ENCODE results near the gene LPCAT2. TPM values are rescaled to one million over a fixed set of nuclear protein-coding genes. Genes with fewer than 3 reads are reported as not detected.

LPCAT2 gene
- total and polyA plus RNA-seq, 8 donors, result 16.0 to 30.9 (median 22.9) TPM

GRCh38 chr16:55488306-55488705 lies 20.6 kb upstream of the LPCAT2 start:
- Histone ChIP-seq H3K9me3 (no peaks in the 10 kb centered on the region), H3K4me1 (no peaks in the 10 kb centered on the region), H3K27me3 (no peaks in the 10 kb centered on the region), H3K4me3 (no peak overlapping the region), H3K36me3 (peaks cover 0 to 6% of the 10 kb centered on the region in 2 donors), H3K27ac (peak overlapping the region in 1 of 2 donors; percentile 74)
- intact Hi-C loops (cut with DNase I), result no loop called here
- no peak for TF ChIP-seq CTCF (IDR thresholded peaks at IDR 0.05)
- ATAC-seq (no peak), DNase-seq (no peak)

- no peaks in the 10 kb centered on the region for H3K27me3 ChIP-seq
- ATAC-seq (no peak), DNase-seq (no peak)
- TF ChIP-seq CTCF (IDR thresholded peaks at IDR 0.05), result no peak
- intact Hi-C loops (cut with DNase I), result no loop called here
- no peak overlapping the region for H3K4me3 ChIP-seq
- H3K9me3 ChIP-seq, result no peaks in the 10 kb centered on the region
- H3K4me1 ChIP-seq, result no peaks in the 10 kb centered on the region
- H3K27ac ChIP-seq, result no peak overlapping the region
- H3K36me3 ChIP-seq, result peaks cover 0 to 6% of the 10 kb centered on the region in 2 donors
These were observed 19.5 kb upstream of the LPCAT2 start for GRCh38 chr16:55489119-55489955.

GRCh38 chr16:55489956-55490265 lies 19.0 kb upstream of the LPCAT2 start:
- peaks cover 0 to 6% of the 10 kb centered on the region in 2 donors for H3K36me3 ChIP-seq
- TF ChIP-seq CTCF (IDR thresholded peaks at IDR 0.05), result no peak

GRCh38 chr16:55490301-55490700 lies 18.6 kb upstream of the LPCAT2 start:
- no peaks in the 10 kb centered on the region for H3K27me3 ChIP-seq
- no peak for DNase-seq
- H3K27ac ChIP-seq, result peak overlapping the region in 1 of 2 donors; percentile 13
- TF ChIP-seq CTCF (IDR thresholded peaks at IDR 0.05), result no peak
- H3K4me1 ChIP-seq, result peaks cover 0 to 5% of the 10 kb centered on the region in 2 donors
- H3K9me3 ChIP-seq, result no peaks in the 10 kb centered on the region
- H3K36me3 ChIP-seq, result peaks cover 0 to 3% of the 10 kb centered on the region in 2 donors
- intact Hi-C loops (cut with DNase I), result no loop called here
- H3K4me3 ChIP-seq, result no peak overlapping the region
- ATAC-seq, result no peak

More at GRCh38 chr16:55489956-55490265, 19.0 kb upstream of the LPCAT2 start:
- ATAC-seq (no peak), DNase-seq (no peak)
- H3K4me3 ChIP-seq, result no peak overlapping the region
- intact Hi-C loops (cut with DNase I), result no loop called here
- H3K9me3 ChIP-seq, result no peaks in the 10 kb centered on the region
- H3K27me3 ChIP-seq, result no peaks in the 10 kb centered on the region
- H3K4me1 ChIP-seq, result peaks cover 0 to 1% of the 10 kb centered on the region in 2 donors
- H3K27ac ChIP-seq, result peak overlapping the region in 1 of 2 donors; percentile 13

GRCh38 chr16:55491691-55492090 lies 17.2 kb upstream of the LPCAT2 start:
- Histone ChIP-seq H3K36me3 (no peaks in the 10 kb centered on the region), H3K4me1 (peaks cover 0 to 6% of the 10 kb centered on the region in 2 donors), H3K9me3 (no peaks in the 10 kb centered on the region), H3K27ac (no peak overlapping the region), H3K4me3 (no peak overlapping the region), H3K27me3 (no peaks in the 10 kb centered on the region)
- ATAC-seq (no peak), DNase-seq (no peak)
- TF ChIP-seq CTCF (IDR thresholded peaks at IDR 0.05), result no peak
- intact Hi-C loops (cut with DNase I), result no loop called here

All from left lung (tissue), 10 donors.